PC-3 (cell line): Measurements from ENCODE around the gene SPATA6L. TPM values are rescaled to one million over a fixed set of nuclear protein-coding genes. Genes with fewer than 3 reads are reported as not detected.
A peak's percentile ranks its signal among the peaks of the same experiment; 100 is the strongest.

Experiments used
- ATAC-seq: fragments of 200-7000 bp; cut with Tn5 transposase; 2 replicates; pipeline ENCODE4 v1.9.1; 2020; ENCODE audit warnings: mild to moderate bottlenecking, moderate library complexity
- BruUV-seq: library from RNA; stranded (reverse); fragments of 400-500 nt; replicated peaks from 2 replicates; lab custom pipeline; 2021; lab: Mats Ljungman, UMichigan
- CTCF ChIA-PET: fragments of 300-600 bp; sonication (Branson Sonifier 250); formaldehyde crosslinking; loops from one replicate; lab custom pipeline; 2022; ENCODE audit warnings: antibody characterized with exemption; lab: Charles Lee
- POLR2A ChIA-PET: fragments of 300-600 bp; sonication (Branson Sonifier 250); formaldehyde crosslinking; loops from one replicate; lab custom pipeline; 2022; ENCODE audit warnings: antibody characterized with exemption; ENCODE audit not compliant: unreplicated experiment; lab: Charles Lee
- DNase-seq: peaks from one replicate; pipeline ENCODE4 v3.0.0-alpha.2; 2015
- H2AFZ ChIP-seq: fragments of 300-600 bp; sonication (generic); 2 replicates; pipeline ENCODE4 v1.6.0; 2016; ENCODE audit warnings: antibody characterized with exemption, low read length
- H3F3A ChIP-seq: fragments of 300-600 bp; sonication (generic); one replicate; pipeline ENCODE4 v1.6.0; 2017; ENCODE audit warnings: antibody characterized with exemption, low read length, control low read depth, mild to moderate bottlenecking; ENCODE audit not compliant: unreplicated experiment
- H3K27ac ChIP-seq: fragments of 300-600 bp; sonication (generic); 2 replicates; pipeline ENCODE4 v1.5.1; 2016; ENCODE audit warnings: mild to moderate bottlenecking, low read length
- H3K27me3 ChIP-seq: fragments of 300-600 bp; sonication (generic); 2 replicates; pipeline ENCODE4 v1.6.1; 2016; ENCODE audit warnings: low read length, mixed read lengths
- H3K36me3 ChIP-seq: fragments of 300-600 bp; sonication (generic); 2 replicates; pipeline ENCODE4 v1.6.1; 2016; ENCODE audit warnings: low read depth, mixed run types, low read length, mixed read lengths
- H3K4me1 ChIP-seq: fragments of 300-600 bp; sonication (generic); 2 replicates; pipeline ENCODE4 v1.5.1; 2016; ENCODE audit warnings: low read length; ENCODE audit not compliant: insufficient read depth
- H3K4me2 ChIP-seq: fragments of 300-600 bp; sonication (generic); 2 replicates; pipeline ENCODE4 v1.6.0; 2016; ENCODE audit warnings: low read length
- H3K4me3 ChIP-seq: fragments of 300-600 bp; sonication (generic); 2 replicates; pipeline ENCODE4 v1.5.1; 2016; ENCODE audit warnings: mild to moderate bottlenecking, low read length, mixed read lengths
- H3K79me2 ChIP-seq: fragments of 300-600 bp; sonication (generic); 2 replicates; pipeline ENCODE4 v1.6.1; 2017; ENCODE audit warnings: low read length, mixed read lengths
- H3K9ac ChIP-seq: fragments of 300-600 bp; sonication (generic); 2 replicates; pipeline ENCODE4 v1.6.0; 2016; ENCODE audit warnings: mild to moderate bottlenecking, low read length
- H3K9me2 ChIP-seq: fragments of 300-600 bp; sonication (generic); replicated peaks from 2 replicates; pipeline ENCODE4 v1.6.1; 2016; ENCODE audit warnings: mixed run types, low read length, mixed read lengths
- H3K9me3 ChIP-seq: fragments of 300-600 bp; sonication (generic); 2 replicates; pipeline ENCODE4 v1.6.1; 2016; ENCODE audit warnings: low read length, mixed read lengths
- H4K20me1 ChIP-seq: fragments of 300-600 bp; sonication (generic); 2 replicates; pipeline ENCODE4 v1.6.1; 2016; ENCODE audit warnings: low read length, mixed read lengths
- EZH2 ChIP-seq: fragments of 300-600 bp; sonication (generic); IDR thresholded peaks from one replicate; pipeline ENCODE4 v1.6.1; 2017; ENCODE audit warnings: antibody characterized with exemption, mild to moderate bottlenecking, low read length; ENCODE audit not compliant: unreplicated experiment
- EZH2phosphoT487 ChIP-seq: fragments of 300-600 bp; sonication (generic); IDR thresholded peaks from 2 replicates; pipeline ENCODE4 v1.6.1; 2018; ENCODE audit warnings: mild to moderate bottlenecking, antibody characterized with exemption, low read length, borderline replicate concordance
- intact Hi-C: fragments of 100-400 bp; cut with micrococcal nuclease; formaldehyde crosslinking; loops from 2 replicates; pipeline ENCODE4 v1.9.0; 2023
- total RNA-seq: library from RNA; depleted of rRNA; stranded (reverse); fragments of >200 nt; gene quantifications from 2 replicates; pipeline ENCODE4 v1.2.3, GENCODE V29; 2014
- TF ChIP-seq, protein P1 (sequence below): fragments of 300-600 bp; sonication (generic); conservative IDR thresholded peaks from 2 replicates; pipeline ENCODE4 v1.5.1; 2017; ENCODE audit warnings: antibody characterized with exemption, low read depth, mild to moderate bottlenecking, low read length

SPATA6L gene
- total RNA-seq, 1 experiment from 2014 or later = not detected

DNA sequence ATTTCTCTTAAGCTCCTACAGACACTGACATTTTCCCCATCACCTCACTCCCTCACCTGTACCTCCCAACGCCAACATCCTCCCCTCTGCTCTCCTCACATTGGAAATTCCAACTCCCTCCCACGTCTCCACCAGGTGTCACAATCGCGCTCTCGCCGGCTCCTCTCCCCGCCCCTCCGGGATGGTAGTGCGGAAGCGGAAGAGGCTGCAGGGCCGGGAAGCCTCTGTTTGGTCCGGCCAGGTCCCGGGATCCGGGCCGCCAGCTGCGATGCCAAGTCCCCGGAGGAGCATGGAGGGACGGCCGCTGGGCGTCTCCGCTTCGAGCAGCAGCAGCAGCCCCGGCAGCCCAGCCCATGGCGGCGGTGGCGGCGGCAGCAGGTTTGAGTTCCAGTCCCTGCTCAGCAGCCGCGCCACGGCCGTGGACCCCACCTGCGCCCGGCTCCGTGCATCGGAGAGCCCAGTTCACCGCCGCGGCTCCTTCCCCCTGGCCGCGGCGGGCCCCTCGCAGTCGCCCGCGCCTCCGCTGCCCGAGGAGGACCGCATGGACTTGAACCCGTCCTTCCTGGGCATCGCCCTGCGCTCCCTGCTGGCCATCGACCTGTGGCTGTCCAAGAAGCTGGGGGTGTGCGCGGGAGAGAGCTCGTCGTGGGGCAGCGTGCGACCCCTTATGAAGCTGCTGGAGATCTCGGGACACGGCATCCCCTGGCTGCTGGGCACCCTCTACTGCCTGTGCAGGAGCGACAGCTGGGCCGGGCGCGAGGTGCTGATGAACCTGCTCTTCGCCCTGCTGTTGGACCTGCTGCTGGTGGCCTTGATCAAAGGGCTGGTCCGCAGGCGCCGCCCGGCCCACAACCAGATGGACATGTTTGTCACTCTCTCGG, 3.9 kb downstream of the SPATA6L start, which contains the start of gene PLPP6:
Gene PLPP6 (plus strand): TSS at position 187 of the 881 bp plus-strand sequence. CDS start 82 bp downstream, at position 269.
- H3K79me2 ChIP-seq = peaks cover 36% of the 10 kb centered on the region
- H3K9me3 ChIP-seq = no peaks in the 10 kb centered on the region
- ChIA-PET CTCF (no interaction called here), POLR2A (interaction anchor here (0.6 kb wide), 1 partner anchor 552 kb away, joined by 3 read pairs; no protein-coding TSS in a partner anchor)
- H3K9ac ChIP-seq = peak within 1 kb of the TSS; percentile 87
- peaks cover 4% of the 10 kb centered on the region; the same call in 1 of the 2 replicates for H4K20me1 ChIP-seq
- intact Hi-C loops = loop anchor here (1.0 to 5.0 kb wide), 3 partner anchors 17 to 170 kb away; partner anchors contain the start of genes AK3, CDC37L1 and SLC1A1
- H3K27ac ChIP-seq = peak within 1 kb of the TSS; percentile 48
- no peaks in the 10 kb centered on the region for H3F3A ChIP-seq
- peak; percentile 90 for DNase-seq
- no peaks in the 10 kb centered on the region for H3K27me3 ChIP-seq
- H3K4me2 ChIP-seq = peak within 1 kb of the TSS; percentile 91
- ATAC-seq = peak; percentile 79
- H2AFZ ChIP-seq = peak within 1 kb of the TSS; percentile 85
- no peaks in the 10 kb centered on the region for H3K36me3 ChIP-seq
- peak within 1 kb of the TSS; percentile 92 for H3K4me3 ChIP-seq
- H3K4me1 ChIP-seq = peaks cover 57% of the 10 kb centered on the region
- no peaks in the 10 kb centered on the region for H3K9me2 ChIP-seq
- TF ChIP-seq, protein P1, sequence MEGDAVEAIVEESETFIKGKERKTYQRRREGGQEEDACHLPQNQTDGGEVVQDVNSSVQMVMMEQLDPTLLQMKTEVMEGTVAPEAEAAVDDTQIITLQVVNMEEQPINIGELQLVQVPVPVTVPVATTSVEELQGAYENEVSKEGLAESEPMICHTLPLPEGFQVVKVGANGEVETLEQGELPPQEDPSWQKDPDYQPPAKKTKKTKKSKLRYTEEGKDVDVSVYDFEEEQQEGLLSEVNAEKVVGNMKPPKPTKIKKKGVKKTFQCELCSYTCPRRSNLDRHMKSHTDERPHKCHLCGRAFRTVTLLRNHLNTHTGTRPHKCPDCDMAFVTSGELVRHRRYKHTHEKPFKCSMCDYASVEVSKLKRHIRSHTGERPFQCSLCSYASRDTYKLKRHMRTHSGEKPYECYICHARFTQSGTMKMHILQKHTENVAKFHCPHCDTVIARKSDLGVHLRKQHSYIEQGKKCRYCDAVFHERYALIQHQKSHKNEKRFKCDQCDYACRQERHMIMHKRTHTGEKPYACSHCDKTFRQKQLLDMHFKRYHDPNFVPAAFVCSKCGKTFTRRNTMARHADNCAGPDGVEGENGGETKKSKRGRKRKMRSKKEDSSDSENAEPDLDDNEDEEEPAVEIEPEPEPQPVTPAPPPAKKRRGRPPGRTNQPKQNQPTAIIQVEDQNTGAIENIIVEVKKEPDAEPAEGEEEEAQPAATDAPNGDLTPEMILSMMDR = peak; percentile 53
- no peak for TF ChIP-seq EZH2
- no TSS peak for BruUV-seq

DNA sequence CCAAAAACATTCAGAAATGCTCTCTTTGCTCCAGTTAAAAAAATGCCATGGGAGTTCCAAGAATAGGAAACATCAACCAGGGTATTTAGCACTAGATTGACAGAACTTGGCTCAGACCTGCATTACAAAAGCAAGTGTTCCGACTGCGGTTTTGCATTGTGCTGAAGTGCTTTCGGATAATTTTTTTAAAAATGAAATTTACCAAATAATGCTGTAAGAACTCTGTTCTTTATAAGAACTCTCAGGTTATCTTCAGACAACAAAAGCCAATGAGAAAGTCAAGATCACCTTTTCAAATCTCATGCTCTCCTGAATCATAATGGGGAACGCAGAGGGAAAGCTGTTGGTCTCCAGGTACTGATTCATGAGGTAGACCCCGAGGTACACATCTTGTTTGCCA, 4.7 kb downstream of the SPATA6L start:
- H2AFZ ChIP-seq = peak overlapping the region; percentile 85
- no peak overlapping the region for H3K9ac ChIP-seq
- no peaks in the 10 kb centered on the region for H3K9me2 ChIP-seq
- no peaks in the 10 kb centered on the region for H3K27me3 ChIP-seq
- intact Hi-C loops = loop anchor here (1.0 to 5.0 kb wide), 4 partner anchors 18 to 169 kb away; partner anchors contain the start of genes AK3, CDC37L1 and SLC1A1
- H3K9me3 ChIP-seq = no peaks in the 10 kb centered on the region
- H3K27ac ChIP-seq = no peak overlapping the region
- H3K4me3 ChIP-seq = peak overlapping the region; percentile 92
- peak overlapping the region; percentile 91 for H3K4me2 ChIP-seq
- ChIA-PET CTCF (no interaction called here), POLR2A (interaction anchor here (0.8 kb wide), 1 partner anchor 48 kb away, joined by 5 read pairs; no protein-coding TSS in a partner anchor)
- peaks cover 36% of the 10 kb centered on the region for H3K79me2 ChIP-seq
- no peak for ATAC-seq
- no peaks in the 10 kb centered on the region for H3K36me3 ChIP-seq
- BruUV-seq = no TSS peak
- peaks cover 4% of the 10 kb centered on the region; the same call in 1 of the 2 replicates for H4K20me1 ChIP-seq
- no peaks in the 10 kb centered on the region for H3F3A ChIP-seq
- DNase-seq = no peak
- peaks cover 52% of the 10 kb centered on the region for H3K4me1 ChIP-seq
- TF ChIP-seq, protein P1 = no peak
- TF ChIP-seq EZH2phosphoT487 (no peak), EZH2 (no peak)
